Measurements from ENCODE around the gene RSF1.

DNA sequence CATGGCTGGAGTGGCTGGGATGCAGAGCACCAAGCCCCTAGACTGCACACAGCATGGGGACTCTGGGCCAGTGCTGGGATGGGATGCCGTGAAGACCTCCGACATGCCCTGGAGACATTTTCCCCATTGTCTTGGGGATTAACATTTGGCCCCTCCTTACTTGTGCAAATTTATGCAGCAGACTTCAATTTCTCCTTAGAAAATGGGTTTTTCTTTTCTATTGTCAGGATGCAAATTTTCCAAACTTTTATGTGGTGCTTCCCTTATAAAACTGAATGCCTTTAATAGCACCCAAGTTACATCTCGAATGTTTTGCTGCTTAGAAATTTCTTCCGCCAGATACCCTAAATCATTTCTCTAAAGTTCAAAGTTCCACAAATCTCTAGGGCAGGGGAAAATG, 29.2 kb downstream of the RSF1 start:
- TF ChIP-seq, protein P1, sequence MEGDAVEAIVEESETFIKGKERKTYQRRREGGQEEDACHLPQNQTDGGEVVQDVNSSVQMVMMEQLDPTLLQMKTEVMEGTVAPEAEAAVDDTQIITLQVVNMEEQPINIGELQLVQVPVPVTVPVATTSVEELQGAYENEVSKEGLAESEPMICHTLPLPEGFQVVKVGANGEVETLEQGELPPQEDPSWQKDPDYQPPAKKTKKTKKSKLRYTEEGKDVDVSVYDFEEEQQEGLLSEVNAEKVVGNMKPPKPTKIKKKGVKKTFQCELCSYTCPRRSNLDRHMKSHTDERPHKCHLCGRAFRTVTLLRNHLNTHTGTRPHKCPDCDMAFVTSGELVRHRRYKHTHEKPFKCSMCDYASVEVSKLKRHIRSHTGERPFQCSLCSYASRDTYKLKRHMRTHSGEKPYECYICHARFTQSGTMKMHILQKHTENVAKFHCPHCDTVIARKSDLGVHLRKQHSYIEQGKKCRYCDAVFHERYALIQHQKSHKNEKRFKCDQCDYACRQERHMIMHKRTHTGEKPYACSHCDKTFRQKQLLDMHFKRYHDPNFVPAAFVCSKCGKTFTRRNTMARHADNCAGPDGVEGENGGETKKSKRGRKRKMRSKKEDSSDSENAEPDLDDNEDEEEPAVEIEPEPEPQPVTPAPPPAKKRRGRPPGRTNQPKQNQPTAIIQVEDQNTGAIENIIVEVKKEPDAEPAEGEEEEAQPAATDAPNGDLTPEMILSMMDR (IDR thresholded peaks at IDR 0.05), result no peak
- TF ChIP-seq TCF7L2 (IDR thresholded peaks at IDR 0.05; ENCODE audit: low read depth, low read length) (no peak), POLR2AphosphoS5 (IDR thresholded peaks at IDR 0.05; ENCODE audit: low read depth, low read length) (no peak), SIN3A (IDR thresholded peaks at IDR 0.05; ENCODE audit: borderline replicate concordance, insufficient read depth, low read depth, low read length) (no peak)

Data from Panc1 (cell line).